ENCODE measurements around the gene PIP5K1A. TPM values are rescaled to one million over a fixed set of nuclear protein-coding genes. Genes with fewer than 3 reads are reported as not detected.

The PIP5K1A gene
- total and polyA plus RNA-seq, 9 of the 15 experiments (the other 6 are each of a cell fraction or from before 2014, with no cell fraction given): 1.9 to 42.4 (median 18.8) TPM

- TF ChIP-seq HMGXB4 (CRISPR knock-in tag; IDR thresholded peaks at IDR 0.05): peak; percentile 51; the same call in 1 of the 2 replicates
- no peak for TF ChIP-seq ZNF778 (CRISPR knock-in tag; IDR thresholded peaks at IDR 0.05)
- peak; percentile 46 for TF ChIP-seq VEZF1 (CRISPR knock-in tag; IDR thresholded peaks at IDR 0.05)
- peak; percentile 96 for TF ChIP-seq CREM (IDR thresholded peaks at IDR 0.05; ENCODE audit: low read depth)
- TF ChIP-seq SNIP1 (IDR thresholded peaks at IDR 0.05; ENCODE audit: low read depth): no peak
- TF ChIP-seq FOXP4 (CRISPR knock-in tag; IDR thresholded peaks at IDR 0.05; ENCODE audit: borderline replicate concordance): no peak
- TF ChIP-seq THRB (CRISPR knock-in tag; conservative IDR thresholded peaks at IDR 0.05): no peak
- peak; percentile 39; the same call in 1 of the 2 replicates for TF ChIP-seq KLF6 (CRISPR knock-in tag; IDR thresholded peaks at IDR 0.05; ENCODE audit: borderline replicate concordance)
- peak; percentile 75 for TF ChIP-seq MAX (CRISPR knock-in tag; IDR thresholded peaks at IDR 0.05)
- no peak for TF ChIP-seq PCBP1 (IDR thresholded peaks at IDR 0.05; ENCODE audit: low read depth, low read length, poor library complexity, severe bottlenecking)
- no peak; the same call in 1 of the 2 replicates for TF ChIP-seq MAFK (IDR thresholded peaks at IDR 0.05; ENCODE audit: low read length)
- TF ChIP-seq POLR2AphosphoS2 (IDR thresholded peaks at IDR 0.05; ENCODE audit: low read length): no peak
- peak; percentile 23; the same call in 1 of the 2 replicates for TF ChIP-seq TCF3 (CRISPR knock-in tag; IDR thresholded peaks at IDR 0.05)
- TF ChIP-seq CEBPG (CRISPR knock-in tag; IDR thresholded peaks at IDR 0.05): peak; percentile 78
- TF ChIP-seq CEBPG (tag; conservative IDR thresholded peaks at IDR 0.05 in 1 of 2, IDR thresholded peaks at IDR 0.05 in 1 of 2): no peak
- no peak for TF ChIP-seq ZNF212 (CRISPR knock-in tag; IDR thresholded peaks at IDR 0.05)
- no peak for TF ChIP-seq HNRNPK (IDR thresholded peaks at IDR 0.05; ENCODE audit: low read depth, low read length, poor library complexity, severe bottlenecking)
- TF ChIP-seq E2F6 (IDR thresholded peaks at IDR 0.05; ENCODE audit: borderline replicate concordance in 1 of 2, extremely low read depth in 1 of 2, insufficient read depth in 1 of 2, insufficient read length in 1 of 2, low read depth in 1 of 2, low read length in 1 of 2, poor library complexity in 1 of 2, severe bottlenecking in 1 of 2): peak; percentile 2 to 31
Measured at GRCh38 chr1:151165738-151166504, 32.4 kb upstream of the PIP5K1A start, which contains the start of the genes LYSMD1 and SCNM1 (continued).

Data from K562 (cell line).